ENCODE data around the gene KIAA0930.

DNA sequence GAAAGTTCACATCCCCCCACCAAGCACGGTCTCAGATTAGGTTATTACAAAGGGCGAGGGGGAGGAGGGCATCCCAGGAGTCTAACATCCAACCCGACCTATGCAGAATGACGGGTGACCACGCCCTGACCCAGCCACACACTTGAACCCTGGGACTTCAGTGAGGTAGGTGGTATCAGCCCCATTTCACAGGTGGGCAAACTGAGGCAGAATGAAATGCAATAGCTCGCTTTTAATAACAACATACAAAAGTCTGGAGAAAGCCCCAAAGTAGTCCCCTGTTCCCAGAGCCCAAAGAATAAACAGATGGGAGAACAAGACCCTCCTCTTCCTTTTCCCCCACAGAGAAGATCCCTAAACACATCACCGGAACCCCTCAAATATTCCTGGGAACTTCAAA lies 45.1 kb downstream of the KIAA0930 start:
- TF ChIP-seq, protein P1, sequence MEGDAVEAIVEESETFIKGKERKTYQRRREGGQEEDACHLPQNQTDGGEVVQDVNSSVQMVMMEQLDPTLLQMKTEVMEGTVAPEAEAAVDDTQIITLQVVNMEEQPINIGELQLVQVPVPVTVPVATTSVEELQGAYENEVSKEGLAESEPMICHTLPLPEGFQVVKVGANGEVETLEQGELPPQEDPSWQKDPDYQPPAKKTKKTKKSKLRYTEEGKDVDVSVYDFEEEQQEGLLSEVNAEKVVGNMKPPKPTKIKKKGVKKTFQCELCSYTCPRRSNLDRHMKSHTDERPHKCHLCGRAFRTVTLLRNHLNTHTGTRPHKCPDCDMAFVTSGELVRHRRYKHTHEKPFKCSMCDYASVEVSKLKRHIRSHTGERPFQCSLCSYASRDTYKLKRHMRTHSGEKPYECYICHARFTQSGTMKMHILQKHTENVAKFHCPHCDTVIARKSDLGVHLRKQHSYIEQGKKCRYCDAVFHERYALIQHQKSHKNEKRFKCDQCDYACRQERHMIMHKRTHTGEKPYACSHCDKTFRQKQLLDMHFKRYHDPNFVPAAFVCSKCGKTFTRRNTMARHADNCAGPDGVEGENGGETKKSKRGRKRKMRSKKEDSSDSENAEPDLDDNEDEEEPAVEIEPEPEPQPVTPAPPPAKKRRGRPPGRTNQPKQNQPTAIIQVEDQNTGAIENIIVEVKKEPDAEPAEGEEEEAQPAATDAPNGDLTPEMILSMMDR (IDR thresholded peaks at IDR 0.05), result no peak
- TF ChIP-seq ZFX (IDR thresholded peaks at IDR 0.05; ENCODE audit: borderline replicate concordance), result no peak
